K562 (cell line): ENCODE data around the gene CRB2. TPM values are rescaled to one million over a fixed set of nuclear protein-coding genes. Genes with fewer than 3 reads are reported as not detected.
A peak's percentile ranks its signal among the peaks of the same experiment; 100 is the strongest.

ENCODE experiments used
- CBX1 ChIP-seq: sonication (generic); IDR thresholded peaks from 2 replicates; pipeline ENCODE4 v1.6.1; 2016; ENCODE audit warnings: antibody characterized with exemption, low read depth, mild to moderate bottlenecking
- FOXK2 ChIP-seq, 2 experiments: fragments of 450-650 bp; IDR thresholded peaks in 1 of 2; conservative IDR thresholded peaks in 1 of 2; 2 replicates each; pipeline ENCODE4 v1.6.1; 2016; ENCODE audit warnings: low read depth in 2 of 2, mild to moderate bottlenecking in 1 of 2
- GTF2E2 ChIP-seq: fragments of 200-800 bp; sonication (Bioruptor generic); IDR thresholded peaks from 2 replicates; pipeline ENCODE4 v1.6.1; 2016; ENCODE audit warnings: missing genetic modification characterization, missing compliant biosample characterization
- IRF2 ChIP-seq: sonication (generic); formaldehyde crosslinking; IDR thresholded peaks from 2 replicates; pipeline ENCODE4 v1.8.1; 2022; ENCODE audit warnings: mild to moderate bottlenecking, missing genetic modification reagents
- KDM1A ChIP-seq, 2 experiments: fragments of 450-650 bp; IDR thresholded peaks; 2 replicates each; pipeline ENCODE4 v1.6.1; 2016; ENCODE audit warnings: mild to moderate bottlenecking in 2 of 2
- NCOA2 ChIP-seq, 2 experiments: fragments of 450-650 bp; IDR thresholded peaks; 2 replicates each; pipeline ENCODE4 v1.6.1; 2018; ENCODE audit warnings: mild to moderate bottlenecking in 2 of 2, moderate library complexity in 1 of 2; ENCODE audit not compliant: partially characterized antibody in 2 of 2
- PYGO2 ChIP-seq: fragments of 450-650 bp; IDR thresholded peaks from 2 replicates; pipeline ENCODE4 v1.6.1; 2016; ENCODE audit warnings: mild to moderate bottlenecking, missing genetic modification characterization, moderate library complexity, missing compliant biosample characterization
- SMC3 ChIP-seq: conservative IDR thresholded peaks from 2 replicates; pipeline ENCODE4 v1.6.1; 2011; ENCODE audit warnings: low read depth, low read length, improper control_type of control experiment; ENCODE audit not compliant: insufficient read depth
- TAF7 ChIP-seq: fragments of 450-650 bp; IDR thresholded peaks from 2 replicates; pipeline ENCODE4 v1.6.1; 2016; ENCODE audit warnings: missing genetic modification characterization, missing compliant biosample characterization
- ZNF212 ChIP-seq: fragments of 450-650 bp; formaldehyde crosslinking; IDR thresholded peaks from 2 replicates; pipeline ENCODE4 v1.4.0; 2020; ENCODE audit warnings: mild to moderate bottlenecking
- ZSCAN32 ChIP-seq: fragments of 450-650 bp; formaldehyde crosslinking; IDR thresholded peaks from 2 replicates; pipeline ENCODE4 v1.4.0; 2020; ENCODE audit warnings: mild to moderate bottlenecking, moderate library complexity
- polyA plus RNA-seq, 8 experiments: library from polyadenylated mRNA; depleted of rRNA in 4 of 8; stranded (reverse) in 5 of 8; unstranded in 3 of 8; fragments of >200 nt; fragmentation: Nextera tagmentation in 2 of 8; fragmentation: Illumina TruSeq in 1 of 8; extraction: Ambion mirVana in 2 of 8; extraction: Trizol in 1 of 8; gene quantifications; 2 replicates each; pipeline versions ENCODE4 v1.2.1 to v1.2.3, GENCODE V29; 2011 to 2014; ENCODE audit warnings: inconsistent platforms in 1 of 8, missing spikeins in 1 of 8
- total RNA-seq, 7 experiments: library from RNA; depleted of rRNA in 6 of 7; stranded (reverse); fragments of >200 nt in 6 of 7; fragmentation: Illumina TruSeq in 2 of 7; extraction: Trizol in 2 of 7; gene quantifications; 2 replicates each; pipeline versions ENCODE4 v1.2.1 to v1.2.3, GENCODE V29; 2011 to 2021; ENCODE audit warnings: low replicate concordance in 1 of 7
- TF ChIP-seq, protein P1 (sequence below): fragments of 450-650 bp; IDR thresholded peaks from 2 replicates; pipeline ENCODE4 v1.6.1; 2016; ENCODE audit warnings: mild to moderate bottlenecking, moderate library complexity
- TF ChIP-seq, protein P2 (sequence below): sonication (generic); formaldehyde crosslinking; IDR thresholded peaks from 2 replicates; pipeline ENCODE4 v1.8.0; 2022; ENCODE audit warnings: mild to moderate bottlenecking, missing genetic modification reagents, borderline replicate concordance
- TF ChIP-seq, protein P3 (sequence below): sonication (generic); formaldehyde crosslinking; IDR thresholded peaks from 2 replicates; pipeline ENCODE4 v1.9.0; 2022; ENCODE audit warnings: mild to moderate bottlenecking, missing genetic modification reagents

Gene CRB2
- total and polyA plus RNA-seq, 9 of the 15 experiments (the other 6 are each of a cell fraction or from before 2014, with no cell fraction given), result 0.13 to 1.2 (median 0.25) TPM; not detected in 2

- TF ChIP-seq, protein P1, sequence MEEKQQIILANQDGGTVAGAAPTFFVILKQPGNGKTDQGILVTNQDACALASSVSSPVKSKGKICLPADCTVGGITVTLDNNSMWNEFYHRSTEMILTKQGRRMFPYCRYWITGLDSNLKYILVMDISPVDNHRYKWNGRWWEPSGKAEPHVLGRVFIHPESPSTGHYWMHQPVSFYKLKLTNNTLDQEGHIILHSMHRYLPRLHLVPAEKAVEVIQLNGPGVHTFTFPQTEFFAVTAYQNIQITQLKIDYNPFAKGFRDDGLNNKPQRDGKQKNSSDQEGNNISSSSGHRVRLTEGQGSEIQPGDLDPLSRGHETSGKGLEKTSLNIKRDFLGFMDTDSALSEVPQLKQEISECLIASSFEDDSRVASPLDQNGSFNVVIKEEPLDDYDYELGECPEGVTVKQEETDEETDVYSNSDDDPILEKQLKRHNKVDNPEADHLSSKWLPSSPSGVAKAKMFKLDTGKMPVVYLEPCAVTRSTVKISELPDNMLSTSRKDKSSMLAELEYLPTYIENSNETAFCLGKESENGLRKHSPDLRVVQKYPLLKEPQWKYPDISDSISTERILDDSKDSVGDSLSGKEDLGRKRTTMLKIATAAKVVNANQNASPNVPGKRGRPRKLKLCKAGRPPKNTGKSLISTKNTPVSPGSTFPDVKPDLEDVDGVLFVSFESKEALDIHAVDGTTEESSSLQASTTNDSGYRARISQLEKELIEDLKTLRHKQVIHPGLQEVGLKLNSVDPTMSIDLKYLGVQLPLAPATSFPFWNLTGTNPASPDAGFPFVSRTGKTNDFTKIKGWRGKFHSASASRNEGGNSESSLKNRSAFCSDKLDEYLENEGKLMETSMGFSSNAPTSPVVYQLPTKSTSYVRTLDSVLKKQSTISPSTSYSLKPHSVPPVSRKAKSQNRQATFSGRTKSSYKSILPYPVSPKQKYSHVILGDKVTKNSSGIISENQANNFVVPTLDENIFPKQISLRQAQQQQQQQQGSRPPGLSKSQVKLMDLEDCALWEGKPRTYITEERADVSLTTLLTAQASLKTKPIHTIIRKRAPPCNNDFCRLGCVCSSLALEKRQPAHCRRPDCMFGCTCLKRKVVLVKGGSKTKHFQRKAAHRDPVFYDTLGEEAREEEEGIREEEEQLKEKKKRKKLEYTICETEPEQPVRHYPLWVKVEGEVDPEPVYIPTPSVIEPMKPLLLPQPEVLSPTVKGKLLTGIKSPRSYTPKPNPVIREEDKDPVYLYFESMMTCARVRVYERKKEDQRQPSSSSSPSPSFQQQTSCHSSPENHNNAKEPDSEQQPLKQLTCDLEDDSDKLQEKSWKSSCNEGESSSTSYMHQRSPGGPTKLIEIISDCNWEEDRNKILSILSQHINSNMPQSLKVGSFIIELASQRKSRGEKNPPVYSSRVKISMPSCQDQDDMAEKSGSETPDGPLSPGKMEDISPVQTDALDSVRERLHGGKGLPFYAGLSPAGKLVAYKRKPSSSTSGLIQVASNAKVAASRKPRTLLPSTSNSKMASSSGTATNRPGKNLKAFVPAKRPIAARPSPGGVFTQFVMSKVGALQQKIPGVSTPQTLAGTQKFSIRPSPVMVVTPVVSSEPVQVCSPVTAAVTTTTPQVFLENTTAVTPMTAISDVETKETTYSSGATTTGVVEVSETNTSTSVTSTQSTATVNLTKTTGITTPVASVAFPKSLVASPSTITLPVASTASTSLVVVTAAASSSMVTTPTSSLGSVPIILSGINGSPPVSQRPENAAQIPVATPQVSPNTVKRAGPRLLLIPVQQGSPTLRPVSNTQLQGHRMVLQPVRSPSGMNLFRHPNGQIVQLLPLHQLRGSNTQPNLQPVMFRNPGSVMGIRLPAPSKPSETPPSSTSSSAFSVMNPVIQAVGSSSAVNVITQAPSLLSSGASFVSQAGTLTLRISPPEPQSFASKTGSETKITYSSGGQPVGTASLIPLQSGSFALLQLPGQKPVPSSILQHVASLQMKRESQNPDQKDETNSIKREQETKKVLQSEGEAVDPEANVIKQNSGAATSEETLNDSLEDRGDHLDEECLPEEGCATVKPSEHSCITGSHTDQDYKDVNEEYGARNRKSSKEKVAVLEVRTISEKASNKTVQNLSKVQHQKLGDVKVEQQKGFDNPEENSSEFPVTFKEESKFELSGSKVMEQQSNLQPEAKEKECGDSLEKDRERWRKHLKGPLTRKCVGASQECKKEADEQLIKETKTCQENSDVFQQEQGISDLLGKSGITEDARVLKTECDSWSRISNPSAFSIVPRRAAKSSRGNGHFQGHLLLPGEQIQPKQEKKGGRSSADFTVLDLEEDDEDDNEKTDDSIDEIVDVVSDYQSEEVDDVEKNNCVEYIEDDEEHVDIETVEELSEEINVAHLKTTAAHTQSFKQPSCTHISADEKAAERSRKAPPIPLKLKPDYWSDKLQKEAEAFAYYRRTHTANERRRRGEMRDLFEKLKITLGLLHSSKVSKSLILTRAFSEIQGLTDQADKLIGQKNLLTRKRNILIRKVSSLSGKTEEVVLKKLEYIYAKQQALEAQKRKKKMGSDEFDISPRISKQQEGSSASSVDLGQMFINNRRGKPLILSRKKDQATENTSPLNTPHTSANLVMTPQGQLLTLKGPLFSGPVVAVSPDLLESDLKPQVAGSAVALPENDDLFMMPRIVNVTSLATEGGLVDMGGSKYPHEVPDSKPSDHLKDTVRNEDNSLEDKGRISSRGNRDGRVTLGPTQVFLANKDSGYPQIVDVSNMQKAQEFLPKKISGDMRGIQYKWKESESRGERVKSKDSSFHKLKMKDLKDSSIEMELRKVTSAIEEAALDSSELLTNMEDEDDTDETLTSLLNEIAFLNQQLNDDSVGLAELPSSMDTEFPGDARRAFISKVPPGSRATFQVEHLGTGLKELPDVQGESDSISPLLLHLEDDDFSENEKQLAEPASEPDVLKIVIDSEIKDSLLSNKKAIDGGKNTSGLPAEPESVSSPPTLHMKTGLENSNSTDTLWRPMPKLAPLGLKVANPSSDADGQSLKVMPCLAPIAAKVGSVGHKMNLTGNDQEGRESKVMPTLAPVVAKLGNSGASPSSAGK, result no peak
- TF ChIP-seq TAF7 (tag), result no peak
- TF ChIP-seq, protein P2, sequence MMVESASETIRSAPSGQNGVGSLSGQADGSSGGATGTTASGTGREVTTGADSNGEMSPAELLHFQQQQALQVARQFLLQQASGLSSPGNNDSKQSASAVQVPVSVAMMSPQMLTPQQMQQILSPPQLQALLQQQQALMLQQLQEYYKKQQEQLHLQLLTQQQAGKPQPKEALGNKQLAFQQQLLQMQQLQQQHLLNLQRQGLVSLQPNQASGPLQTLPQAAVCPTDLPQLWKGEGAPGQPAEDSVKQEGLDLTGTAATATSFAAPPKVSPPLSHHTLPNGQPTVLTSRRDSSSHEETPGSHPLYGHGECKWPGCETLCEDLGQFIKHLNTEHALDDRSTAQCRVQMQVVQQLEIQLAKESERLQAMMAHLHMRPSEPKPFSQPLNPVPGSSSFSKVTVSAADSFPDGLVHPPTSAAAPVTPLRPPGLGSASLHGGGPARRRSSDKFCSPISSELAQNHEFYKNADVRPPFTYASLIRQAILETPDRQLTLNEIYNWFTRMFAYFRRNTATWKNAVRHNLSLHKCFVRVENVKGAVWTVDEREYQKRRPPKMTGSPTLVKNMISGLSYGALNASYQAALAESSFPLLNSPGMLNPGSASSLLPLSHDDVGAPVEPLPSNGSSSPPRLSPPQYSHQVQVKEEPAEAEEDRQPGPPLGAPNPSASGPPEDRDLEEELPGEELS (CRISPR knock-in tag), result no peak
- TF ChIP-seq CBX1, result no peak
- peak; percentile 64 to 84 for TF ChIP-seq KDM1A (IDR thresholded peaks at IDR 0.05)
- TF ChIP-seq PYGO2 (tag), result no peak
- no peak for TF ChIP-seq ZNF212 (CRISPR knock-in tag)
- no peak for TF ChIP-seq ZSCAN32
- TF ChIP-seq NCOA2 (IDR thresholded peaks at IDR 0.05; ENCODE audit: partially characterized antibody in 2 of 2), result no peak
- TF ChIP-seq GTF2E2, result no peak
- no peak for TF ChIP-seq IRF2 (CRISPR knock-in tag)
- TF ChIP-seq, protein P3, sequence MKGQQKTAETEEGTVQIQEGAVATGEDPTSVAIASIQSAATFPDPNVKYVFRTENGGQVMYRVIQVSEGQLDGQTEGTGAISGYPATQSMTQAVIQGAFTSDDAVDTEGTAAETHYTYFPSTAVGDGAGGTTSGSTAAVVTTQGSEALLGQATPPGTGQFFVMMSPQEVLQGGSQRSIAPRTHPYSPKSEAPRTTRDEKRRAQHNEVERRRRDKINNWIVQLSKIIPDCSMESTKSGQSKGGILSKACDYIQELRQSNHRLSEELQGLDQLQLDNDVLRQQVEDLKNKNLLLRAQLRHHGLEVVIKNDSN, result peak; percentile 82
- TF ChIP-seq SMC3, result peak; percentile 99
- TF ChIP-seq FOXK2 (conservative IDR thresholded peaks at IDR 0.05 in 1 of 2, IDR thresholded peaks at IDR 0.05 in 1 of 2; ENCODE audit: low read depth in 2 of 2), result no peak
These were observed 1.9 kb upstream of the CRB2 start (continued) for GRCh38 chr9:123353984-123354591.
